GM12878 (cell line): ENCODE data around the gene PCGF6. TPM values are rescaled to one million over a fixed set of nuclear protein-coding genes. Genes with fewer than 3 reads are reported as not detected.

Source experiments
- ATAC-seq: fragments of 200-7000 bp; cut with Tn5 transposase; 3 replicates; pipeline ENCODE4 v1.9.1; 2020; ENCODE audit warnings: mild to moderate bottlenecking, moderate library complexity
- BruUV-seq: library from RNA; stranded (reverse); fragments of 400-500 nt; replicated peaks from 2 replicates; lab custom pipeline; 2021; lab: Mats Ljungman, UMichigan
- CTCF ChIA-PET: fragments of 300-600 bp; sonication (Branson Sonifier 250); formaldehyde crosslinking; extraction: SDS; loops from one replicate; lab custom pipeline; 2021; ENCODE audit warnings: inconsistent platforms; lab: Yijun Ruan, JAX
- POLR2A ChIA-PET: fragments of 350-600 bp; formaldehyde crosslinking; extraction: SDS; loops from one replicate; lab custom pipeline; 2021; ENCODE audit warnings: inconsistent platforms; lab: Charles Lee
- RAD21 ChIA-PET: fragments of 300-600 bp; sonication (Branson Sonifier 250); formaldehyde crosslinking; loops from one replicate; lab custom pipeline; 2023; ENCODE audit warnings: antibody characterized with exemption; ENCODE audit not compliant: unreplicated experiment; lab: Charles Lee
- SMC1A ChIA-PET: fragments of 300-600 bp; sonication (Branson Sonifier 250); formaldehyde crosslinking; loops from one replicate; lab custom pipeline; 2023; ENCODE audit not compliant: unreplicated experiment, uncharacterized antibody; lab: Charles Lee
- DNase-seq: peaks from one replicate; pipeline ENCODE4 v3.0.0-alpha.2; 2011; ENCODE audit warnings: low read depth, low spot score
- FAIRE-seq: peaks from 3 replicates; lab custom pipeline; 2011; peaks lifted over from hg19 to GRCh38; lab: Jason Lieb, UNC
- H2AFZ ChIP-seq: 2 replicates; pipeline ENCODE4 v1.6.0; 2011; ENCODE audit warnings: low read depth, low read length, control low read depth; ENCODE audit not compliant: control insufficient read depth
- H3K27ac ChIP-seq: 2 replicates; pipeline ENCODE4 v1.5.1; 2011; ENCODE audit warnings: control low read depth; ENCODE audit not compliant: control insufficient read depth, insufficient read depth
- H3K27me3 ChIP-seq, 2 experiments: replicated peaks in 1 of 2; 2 replicates each; pipeline versions ENCODE4 v1.6.0 to v1.6.1; 2011; ENCODE audit warnings: low read length in 1 of 2; ENCODE audit not compliant: control insufficient read depth in 2 of 2, insufficient read depth in 2 of 2
- H3K36me3 ChIP-seq, 2 experiments: 2 replicates each; pipeline ENCODE4 v1.5.1; 2011; ENCODE audit warnings: low read length in 1 of 2; ENCODE audit not compliant: control insufficient read depth in 2 of 2, insufficient read depth in 2 of 2
- H3K4me1 ChIP-seq: 2 replicates; pipeline ENCODE4 v1.6.1; 2011; ENCODE audit warnings: mild to moderate bottlenecking, low read length, moderate library complexity, mixed read lengths; ENCODE audit not compliant: control insufficient read depth, insufficient read depth
- H3K4me2 ChIP-seq: 2 replicates; pipeline ENCODE4 v1.6.0; 2011; ENCODE audit warnings: control low read depth; ENCODE audit not compliant: control insufficient read depth, insufficient read depth
- H3K4me3 ChIP-seq: fragments of 200-600 bp; sonication (generic); 2 replicates; pipeline ENCODE4 v1.5.1; 2016
- H3K79me2 ChIP-seq: 2 replicates; pipeline ENCODE4 v1.6.0; 2011; ENCODE audit warnings: low read length; ENCODE audit not compliant: control insufficient read depth, insufficient read depth
- H3K9ac ChIP-seq: 2 replicates; pipeline ENCODE4 v1.8.0; 2011; ENCODE audit warnings: low read length, control low read depth, mixed read lengths; ENCODE audit not compliant: control insufficient read depth, insufficient read depth
- H3K9me3 ChIP-seq: replicated peaks from 3 replicates; pipeline ENCODE4 v1.5.1; 2011; ENCODE audit warnings: mild to moderate bottlenecking, low read length; ENCODE audit not compliant: control insufficient read depth, insufficient read depth
- H4K20me1 ChIP-seq: 2 replicates; pipeline ENCODE4 v1.6.0; 2011; ENCODE audit not compliant: control insufficient read depth, insufficient read depth
- ASH2L ChIP-seq: fragments of 300-600, 200-600 bp; sonication (generic); IDR thresholded peaks from 2 replicates; pipeline ENCODE4 v1.6.1; 2017; ENCODE audit warnings: low read depth, mild to moderate bottlenecking, borderline replicate concordance
- HDGF ChIP-seq: fragments of 450-650 bp; IDR thresholded peaks from 2 replicates; pipeline ENCODE4 v1.6.1; 2016; ENCODE audit warnings: antibody characterized with exemption
- IRF4 ChIP-seq: IDR thresholded peaks from 2 replicates; pipeline ENCODE4 v1.6.1; 2011; ENCODE audit warnings: low read depth, low read length
- MTA2 ChIP-seq: fragments of 450-650 bp; IDR thresholded peaks from 2 replicates; pipeline ENCODE4 v1.6.1; 2016; ENCODE audit warnings: low read depth, mild to moderate bottlenecking, moderate library complexity
- NR2C1 ChIP-seq: fragments of 450-650 bp; IDR thresholded peaks from 2 replicates; pipeline ENCODE4 v1.6.1; 2017; ENCODE audit warnings: antibody characterized with exemption, mild to moderate bottlenecking, moderate library complexity
- RUNX3 ChIP-seq: IDR thresholded peaks from 2 replicates; pipeline ENCODE4 v1.6.1; 2012; ENCODE audit warnings: low read length, inconsistent platforms
- SPI1 ChIP-seq: IDR thresholded peaks from 2 replicates; pipeline ENCODE4 v1.6.1; 2011; ENCODE audit warnings: low read depth, mild to moderate bottlenecking, low read length, moderate library complexity, borderline replicate concordance; ENCODE audit not compliant: insufficient read depth
- YBX1 ChIP-seq: fragments of 450-650 bp; IDR thresholded peaks from 2 replicates; pipeline ENCODE4 v1.6.1; 2016; ENCODE audit warnings: antibody characterized with exemption
- WGBS: methylation state at CpG from one replicate; pipeline ENCODE4 v1.1.6; 2016; ENCODE audit warnings: low lambda C conversion rate; ENCODE audit not compliant: insufficient replicate concordance, insufficient coverage; ENCODE audit errors: missing lambda C conversion rate; 5-methylcytosine and 5-hydroxymethylcytosine counted together
- in situ Hi-C: fragments of 300-500 bp; cut with MboI; formaldehyde crosslinking; loops from 9 replicates; pipeline ENCODE4 v1.14.3; 2018; ENCODE audit warnings: mixed read lengths
- intact Hi-C: fragments of 100-400 bp; cut with micrococcal nuclease; formaldehyde crosslinking; loops from one replicate; pipeline ENCODE4 v1.14.2; 2022; ENCODE audit not compliant: unreplicated experiment
- polyA plus RNA-seq, 11 experiments: library from polyadenylated mRNA; depleted of rRNA in 4 of 11; unstranded in 6 of 11; stranded (reverse) in 5 of 11; fragments of >200 nt; fragmentation: Nextera tagmentation in 4 of 11; fragmentation: Illumina TruSeq in 1 of 11; extraction: Ambion mirVana in 4 of 11; extraction: Trizol in 1 of 11; gene quantifications; 1 replicate in 1 of 11; 2 replicates in 10 of 11; pipeline versions ENCODE4 v1.2.1 to v1.2.3, GENCODE V29; 2011 to 2016; ENCODE audit warnings: inconsistent platforms in 2 of 11, missing spikeins in 2 of 11, low read depth in 1 of 11
- total RNA-seq, 4 experiments: library from RNA; depleted of rRNA in 3 of 4; stranded (reverse); fragments of >200 nt in 3 of 4; fragmentation: Illumina TruSeq in 1 of 4; extraction: Trizol in 1 of 4; gene quantifications; 2 replicates each; pipeline versions ENCODE4 v1.2.1 to v1.2.3, GENCODE V29; 2013 to 2021
- TF ChIP-seq, protein P1 (sequence below): fragments of 450-650 bp; IDR thresholded peaks from 2 replicates; pipeline ENCODE4 v1.6.1; 2016; ENCODE audit warnings: mild to moderate bottlenecking
- TF ChIP-seq, protein P2 (sequence below): fragments of 450-650 bp; IDR thresholded peaks from 2 replicates; pipeline ENCODE4 v1.6.1; 2017; ENCODE audit warnings: antibody characterized with exemption, mild to moderate bottlenecking, moderate library complexity

PCGF6 gene
- total and polyA plus RNA-seq, 10 of the 15 experiments (the other 5 are each of a cell fraction or from before 2014, with no cell fraction given), result 6.5 to 19.1 (median 12.7) TPM

DNA sequence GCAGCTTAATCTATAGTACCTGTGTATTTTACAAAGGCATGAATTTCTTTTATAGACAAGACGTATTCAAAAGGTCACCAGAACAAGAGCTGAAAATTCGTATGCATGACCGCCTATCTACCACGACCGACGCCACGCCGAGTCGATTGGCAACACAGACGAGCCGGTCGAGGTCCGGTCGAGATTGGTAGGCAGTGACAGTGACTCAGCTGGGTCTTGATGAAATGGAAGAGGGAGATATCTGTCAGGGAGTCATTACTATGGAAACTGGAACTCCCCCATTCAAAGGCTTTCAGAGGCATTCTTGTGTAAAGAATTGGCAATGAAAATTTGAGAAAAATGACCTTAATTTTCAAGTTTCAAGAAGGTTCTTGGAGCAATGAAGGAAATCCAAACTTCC lies 43.2 kb upstream of the PCGF6 start:
- ChIA-PET POLR2A (no interaction called here), CTCF (interaction anchor here (2.3 to 2.9 kb wide), 2 partner anchors 22 to 26 kb away, joined by 11 read pairs; partner anchors contain the start of gene TAF5), RAD21 (interaction anchor here (1.0 kb wide), 1 partner anchor 25 kb away, joined by 3 read pairs; no protein-coding TSS in a partner anchor), SMC1A (interaction anchor here (0.6 to 1.8 kb wide), 5 partner anchors 10 to 91 kb away, joined by 3 to 6 read pairs (median 5); no protein-coding TSS in a partner anchor)
- Histone ChIP-seq H3K4me1 (peaks cover 4% of the 10 kb centered on the region; the same call in 1 of the 2 replicates), H3K79me2 (peaks cover 61% of the 10 kb centered on the region), H4K20me1 (no peaks in the 10 kb centered on the region), H3K9ac (no peak overlapping the region), H3K36me3 (peaks cover 0 to 7% of the 10 kb centered on the region in 2 experiments; a peak in 3 of 4 replicates), H3K4me2 (peak overlapping the region; percentile 87), H3K27ac (peak overlapping the region; percentile 6; the same call in 1 of the 2 replicates), H3K27me3 (no peaks in the 10 kb centered on the region), H3K9me3 (no peaks in the 10 kb centered on the region), H3K4me3 (peak overlapping the region; percentile 89; the same call in 1 of the 2 replicates), H2AFZ (no peak overlapping the region)
- ATAC-seq, result no peak
- no TSS peak for BruUV-seq
- 80% methylated on average over 14 of the region's 14 CpGs for WGBS
- TF ChIP-seq NR2C1 (no peak), YBX1 (no peak)
- TF ChIP-seq, protein P1, sequence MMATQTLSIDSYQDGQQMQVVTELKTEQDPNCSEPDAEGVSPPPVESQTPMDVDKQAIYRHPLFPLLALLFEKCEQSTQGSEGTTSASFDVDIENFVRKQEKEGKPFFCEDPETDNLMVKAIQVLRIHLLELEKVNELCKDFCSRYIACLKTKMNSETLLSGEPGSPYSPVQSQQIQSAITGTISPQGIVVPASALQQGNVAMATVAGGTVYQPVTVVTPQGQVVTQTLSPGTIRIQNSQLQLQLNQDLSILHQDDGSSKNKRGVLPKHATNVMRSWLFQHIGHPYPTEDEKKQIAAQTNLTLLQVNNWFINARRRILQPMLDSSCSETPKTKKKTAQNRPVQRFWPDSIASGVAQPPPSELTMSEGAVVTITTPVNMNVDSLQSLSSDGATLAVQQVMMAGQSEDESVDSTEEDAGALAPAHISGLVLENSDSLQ, result peak; percentile 47; the same call in 1 of the 2 replicates
- in situ Hi-C loops (no loop called here), intact Hi-C loops (no loop called here)
- no peak for DNase-seq
- no peak for FAIRE-seq

DNA sequence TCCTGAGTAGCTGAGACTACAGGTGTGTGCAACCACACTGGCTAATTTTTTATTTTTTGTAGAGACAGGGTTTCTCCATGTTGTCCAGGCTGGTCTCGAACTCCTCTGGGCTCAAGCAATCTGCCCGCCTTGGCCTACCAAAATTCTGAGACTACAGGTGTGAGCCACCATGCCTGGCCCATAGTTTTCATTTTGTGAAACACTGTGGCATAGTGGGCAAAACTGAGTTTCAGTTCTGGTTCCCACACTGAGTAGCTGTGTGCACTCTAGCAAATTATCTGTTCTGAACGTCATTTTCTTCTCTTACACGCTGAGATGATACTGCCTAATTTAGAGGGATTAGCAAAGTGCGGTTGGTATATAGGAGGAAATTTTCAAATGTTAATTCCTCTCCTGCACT lies 31.8 kb upstream of the PCGF6 start:
- POLR2A ChIA-PET, result interaction anchor here (1.4 kb wide), 1 partner anchor 14 kb away, joined by 4 read pairs; the partner anchor contains the start of gene TAF5
- H3K4me1 ChIP-seq, result no peaks in the 10 kb centered on the region
- 20% methylated on average over 5 of the region's 5 CpGs for WGBS
- H3K4me2 ChIP-seq, result no peak overlapping the region
- SMC1A ChIA-PET, result no interaction called here
- RAD21 ChIA-PET, result no interaction called here
- BruUV-seq, result no TSS peak
- DNase-seq, result peak; percentile 54
- H3K27me3 ChIP-seq, result no peaks in the 10 kb centered on the region
- no peaks in the 10 kb centered on the region for H4K20me1 ChIP-seq
- H3K79me2 ChIP-seq, result no peaks in the 10 kb centered on the region
- intact Hi-C loops, result no loop called here
- no peak overlapping the region for H2AFZ ChIP-seq
- CTCF ChIA-PET, result interaction anchor here (0.7 kb wide), 1 partner anchor 1598 kb away, joined by 3 read pairs; no protein-coding TSS in a partner anchor
- in situ Hi-C loops, result no loop called here
- H3K27ac ChIP-seq, result peak overlapping the region; percentile 22; the same call in 1 of the 2 replicates
- H3K4me3 ChIP-seq, result no peak overlapping the region; the same call in 1 of the 2 replicates
- peak; percentile 13 for FAIRE-seq
- H3K9ac ChIP-seq, result no peak overlapping the region
- no peaks in the 10 kb centered on the region for H3K9me3 ChIP-seq
- peak; percentile 99 for ATAC-seq
- H3K36me3 ChIP-seq, result peaks cover 0 to 6% of the 10 kb centered on the region in 2 experiments; a peak in 1 of 4 replicates
- TF ChIP-seq HDGF, result no peak
- TF ChIP-seq NR2C1, result no peak
- peak; percentile 31; the same call in 1 of the 2 replicates for TF ChIP-seq SPI1
- TF ChIP-seq MTA2, result peak; percentile 31; the same call in 1 of the 2 replicates
- TF ChIP-seq, protein P2, sequence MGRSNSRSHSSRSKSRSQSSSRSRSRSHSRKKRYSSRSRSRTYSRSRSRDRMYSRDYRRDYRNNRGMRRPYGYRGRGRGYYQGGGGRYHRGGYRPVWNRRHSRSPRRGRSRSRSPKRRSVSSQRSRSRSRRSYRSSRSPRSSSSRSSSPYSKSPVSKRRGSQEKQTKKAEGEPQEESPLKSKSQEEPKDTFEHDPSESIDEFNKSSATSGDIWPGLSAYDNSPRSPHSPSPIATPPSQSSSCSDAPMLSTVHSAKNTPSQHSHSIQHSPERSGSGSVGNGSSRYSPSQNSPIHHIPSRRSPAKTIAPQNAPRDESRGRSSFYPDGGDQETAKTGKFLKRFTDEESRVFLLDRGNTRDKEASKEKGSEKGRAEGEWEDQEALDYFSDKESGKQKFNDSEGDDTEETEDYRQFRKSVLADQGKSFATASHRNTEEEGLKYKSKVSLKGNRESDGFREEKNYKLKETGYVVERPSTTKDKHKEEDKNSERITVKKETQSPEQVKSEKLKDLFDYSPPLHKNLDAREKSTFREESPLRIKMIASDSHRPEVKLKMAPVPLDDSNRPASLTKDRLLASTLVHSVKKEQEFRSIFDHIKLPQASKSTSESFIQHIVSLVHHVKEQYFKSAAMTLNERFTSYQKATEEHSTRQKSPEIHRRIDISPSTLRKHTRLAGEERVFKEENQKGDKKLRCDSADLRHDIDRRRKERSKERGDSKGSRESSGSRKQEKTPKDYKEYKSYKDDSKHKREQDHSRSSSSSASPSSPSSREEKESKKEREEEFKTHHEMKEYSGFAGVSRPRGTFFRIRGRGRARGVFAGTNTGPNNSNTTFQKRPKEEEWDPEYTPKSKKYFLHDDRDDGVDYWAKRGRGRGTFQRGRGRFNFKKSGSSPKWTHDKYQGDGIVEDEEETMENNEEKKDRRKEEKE, result no peak
- peak; percentile 21; the same call in 1 of the 2 replicates for TF ChIP-seq RUNX3
- TF ChIP-seq IRF4, result 0 out of 2 replicates have a peak, but pooled peaks have one; percentile 17
- TF ChIP-seq ASH2L, result no peak
